ENCODE results near the gene SYTL5.

DNA sequence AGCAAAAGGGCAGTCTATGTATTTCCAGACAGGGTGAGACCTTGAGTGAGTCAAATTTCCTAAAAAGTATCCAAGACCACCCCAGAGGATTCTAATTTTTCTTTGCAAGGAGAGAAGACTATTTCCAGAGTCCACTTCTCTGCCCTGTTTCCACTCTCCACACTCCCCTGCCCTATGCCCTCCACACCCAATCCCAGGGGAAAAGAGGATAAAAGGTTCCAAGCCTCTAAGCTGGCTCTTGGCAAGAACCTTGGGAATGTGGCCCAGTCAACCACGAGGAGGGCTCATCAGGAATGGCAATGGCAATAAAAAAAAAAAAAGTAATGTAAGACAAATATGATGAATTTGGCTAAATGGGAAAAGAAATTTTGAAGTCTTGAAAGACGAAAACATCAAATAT lies 148.5 kb downstream of the SYTL5 start:
- TF ChIP-seq CTCF (conservative IDR thresholded peaks at IDR 0.05; ENCODE audit: low read depth, low read length): no peak
- TF ChIP-seq EZH2 (IDR thresholded peaks at IDR 0.05; ENCODE audit: low read length, unreplicated experiment): no peak
- no peak for TF ChIP-seq EZH2phosphoT487 (IDR thresholded peaks at IDR 0.05; ENCODE audit: borderline replicate concordance, low read length)
